Hepatocyte (in vitro differentiated cells): Measurements from ENCODE around the gene RFX8. TPM values are rescaled to one million over a fixed set of nuclear protein-coding genes. Genes with fewer than 3 reads are reported as not detected.

ENCODE experiments used
- DNase-seq: peaks from one replicate; pipeline ENCODE4 v3.0.0-alpha.2; 2016; ENCODE audit warnings: low spot score
- H2AFZ ChIP-seq: fragments of 200-600 bp; sonication (generic); 2 replicates; pipeline ENCODE4 v1.6.0; 2016; ENCODE audit warnings: antibody characterized with exemption, mild to moderate bottlenecking
- H3K27ac ChIP-seq: fragments of 200-600 bp; sonication (generic); 2 replicates; pipeline ENCODE4 v1.5.1; 2016; ENCODE audit warnings: mild to moderate bottlenecking
- H3K27me3 ChIP-seq: fragments of 200-600 bp; sonication (generic); 2 replicates; pipeline ENCODE4 v1.6.1; 2016
- H3K36me3 ChIP-seq: fragments of 200-600 bp; sonication (generic); replicated peaks from 2 replicates; pipeline ENCODE4 v1.5.1; 2016; ENCODE audit warnings: low read depth; ENCODE audit not compliant: insufficient read depth
- H3K4me1 ChIP-seq: fragments of 200-600 bp; sonication (generic); 2 replicates; pipeline ENCODE4 v1.5.1; 2016; ENCODE audit warnings: mild to moderate bottlenecking, moderate library complexity; ENCODE audit not compliant: insufficient read depth
- H3K4me2 ChIP-seq: fragments of 200-600 bp; sonication (generic); 2 replicates; pipeline ENCODE4 v1.6.0; 2016
- H3K4me3 ChIP-seq: fragments of 200-600 bp; sonication (generic); 2 replicates; pipeline ENCODE4 v1.5.1; 2016; ENCODE audit warnings: mild to moderate bottlenecking
- H3K79me2 ChIP-seq: fragments of 200-600 bp; sonication (generic); 2 replicates; pipeline ENCODE4 v1.6.0; 2017; ENCODE audit warnings: mild to moderate bottlenecking
- H3K9me2 ChIP-seq: fragments of 200-600 bp; sonication (generic); replicated peaks from 2 replicates; pipeline ENCODE4 v1.6.0; 2017; ENCODE audit warnings: mild to moderate bottlenecking; ENCODE audit not compliant: insufficient read depth
- H3K9me3 ChIP-seq: fragments of 200-600 bp; sonication (generic); 2 replicates; pipeline ENCODE4 v1.5.1; 2016; ENCODE audit warnings: low read depth, mild to moderate bottlenecking
- H4K20me1 ChIP-seq: fragments of 200-600 bp; sonication (generic); 2 replicates; pipeline ENCODE4 v1.6.0; 2016; ENCODE audit warnings: mild to moderate bottlenecking; ENCODE audit not compliant: insufficient read depth, poor library complexity, severe bottlenecking
- CTCF ChIP-seq: fragments of 200-600 bp; sonication (generic); IDR thresholded peaks from 2 replicates; pipeline ENCODE4 v1.5.1; 2016; ENCODE audit warnings: antibody characterized with exemption, mild to moderate bottlenecking; ENCODE audit not compliant: poor library complexity
- EZH2 ChIP-seq: fragments of 200-600 bp; sonication (generic); IDR thresholded peaks from 2 replicates; pipeline ENCODE4 v1.6.1; 2016; ENCODE audit warnings: antibody characterized with exemption, mild to moderate bottlenecking, borderline replicate concordance
- EZH2phosphoT487 ChIP-seq: fragments of 200-600 bp; sonication (generic); IDR thresholded peaks from one replicate; pipeline ENCODE4 v1.6.1; 2018; ENCODE audit warnings: antibody characterized with exemption, mild to moderate bottlenecking, low read depth, moderate library complexity; ENCODE audit not compliant: unreplicated experiment, severe bottlenecking
- WGBS: methylation state at CpG from one replicate; pipeline ENCODE4 v1.1.6; 2016; ENCODE audit warnings: low lambda C conversion rate; ENCODE audit errors: missing lambda C conversion rate; 5-methylcytosine and 5-hydroxymethylcytosine counted together
- polyA plus RNA-seq: library from polyadenylated mRNA; unstranded; fragments of >200 nt; fragmentation: Nextera tagmentation; extraction: Ambion mirVana; gene quantifications from 2 replicates; pipeline ENCODE4 v1.2.1, GENCODE V29; 2016
- total RNA-seq: library from RNA; depleted of rRNA; stranded (reverse); fragments of >200 nt; gene quantifications from 2 replicates; pipeline ENCODE4 v1.2.3, GENCODE V29; 2014

The RFX8 gene
- total and polyA plus RNA-seq, 2 experiments from 2014 or later, result 0.52 TPM; not detected in 1

GRCh38 chr2:101408925-101409324 is 66.0 kb downstream of the RFX8 start:
- WGBS, result 85% methylated on average over 6 of the region's 6 CpGs
- H3K27me3 ChIP-seq, result no peaks in the 10 kb centered on the region
- H3K9me3 ChIP-seq, result no peaks in the 10 kb centered on the region
- no peaks in the 10 kb centered on the region for H4K20me1 ChIP-seq
- no peak overlapping the region for H3K4me2 ChIP-seq
- no peak for DNase-seq
- H3K4me3 ChIP-seq, result no peak overlapping the region
- H3K27ac ChIP-seq, result no peak overlapping the region
- H3K36me3 ChIP-seq, result no peaks in the 10 kb centered on the region
- no peaks in the 10 kb centered on the region for H3K9me2 ChIP-seq
- H3K4me1 ChIP-seq, result no peaks in the 10 kb centered on the region
- TF ChIP-seq EZH2 (no peak), EZH2phosphoT487 (no peak), CTCF (no peak)
- no peaks in the 10 kb centered on the region for H3K79me2 ChIP-seq
- H2AFZ ChIP-seq, result no peak overlapping the region

GRCh38 chr2:101405351-101405899 is 69.5 kb downstream of the RFX8 start:
- Histone ChIP-seq H3K27ac (no peak overlapping the region), H3K27me3 (no peaks in the 10 kb centered on the region), H3K4me3 (no peak overlapping the region), H3K9me2 (no peaks in the 10 kb centered on the region), H4K20me1 (no peaks in the 10 kb centered on the region), H3K4me1 (no peaks in the 10 kb centered on the region), H3K36me3 (no peaks in the 10 kb centered on the region), H3K4me2 (no peak overlapping the region), H3K79me2 (no peaks in the 10 kb centered on the region), H3K9me3 (no peaks in the 10 kb centered on the region), H2AFZ (no peak overlapping the region)
- 86% methylated on average over 7 of the region's 7 CpGs for WGBS
- DNase-seq, result no peak
- TF ChIP-seq EZH2 (no peak), EZH2phosphoT487 (no peak), CTCF (no peak)

- H3K79me2 ChIP-seq, result no peaks in the 10 kb centered on the region
- no peak overlapping the region for H3K27ac ChIP-seq
- TF ChIP-seq EZH2, result no peak
- TF ChIP-seq CTCF, result no peak
- no peak for TF ChIP-seq EZH2phosphoT487
- H3K4me3 ChIP-seq, result no peak overlapping the region
- no peaks in the 10 kb centered on the region for H4K20me1 ChIP-seq
- 100% methylated on average over 1 of the region's 1 CpG for WGBS
- no peak for DNase-seq
- no peaks in the 10 kb centered on the region for H3K9me3 ChIP-seq
- no peak overlapping the region for H3K4me2 ChIP-seq
- no peaks in the 10 kb centered on the region for H3K27me3 ChIP-seq
- no peak overlapping the region for H2AFZ ChIP-seq
- no peaks in the 10 kb centered on the region for H3K4me1 ChIP-seq
- H3K9me2 ChIP-seq, result no peaks in the 10 kb centered on the region
- no peaks in the 10 kb centered on the region for H3K36me3 ChIP-seq
Measured at GRCh38 chr2:101403745-101404144, 71.2 kb downstream of the RFX8 start.
